Tibial artery (tissue), 4 donors: ENCODE measurements around the gene PICK1.
A peak's percentile ranks its signal among the peaks of the same experiment; 100 is the strongest.

Source experiments
- DNase-seq, 2 donors: peaks; one replicate each; pipeline ENCODE4 v3.0.0-alpha.2; 2019
- H3K27ac ChIP-seq, 2 donors: fragments of 200-600 bp; sonication (generic) in 1 of 2; 1 replicate in 1 of 2; 2 replicates in 1 of 2; pipeline ENCODE4 v1.5.1; 2018 to 2019; ENCODE audit warnings: mild to moderate bottlenecking in 1 of 2
- H3K27me3 ChIP-seq, 2 donors: fragments of 200-600 bp; sonication (generic) in 1 of 2; one replicate each; pipeline versions ENCODE4 v1.5.1 to v1.6.0; 2016 to 2019
- H3K36me3 ChIP-seq, 3 donors: fragments of 200-600 bp; sonication (generic) in 2 of 3; one replicate each; pipeline ENCODE4 v1.5.1; 2016 to 2019; ENCODE audit warnings: mild to moderate bottlenecking in 2 of 3
- H3K4me1 ChIP-seq, 4 donors: fragments of 200-600 bp; sonication (generic) in 2 of 4; 1 replicate in 3 of 4; 2 replicates in 1 of 4; pipeline ENCODE4 v1.5.1; 2016 to 2019
- H3K4me3 ChIP-seq, 2 donors: fragments of 200-600 bp; sonication (generic) in 1 of 2; 1 replicate in 1 of 2; 2 replicates in 1 of 2; pipeline ENCODE4 v1.5.1; 2018 to 2019; ENCODE audit warnings: mild to moderate bottlenecking in 2 of 2
- H3K9me3 ChIP-seq, 3 donors: fragments of 200-600 bp; sonication (generic) in 1 of 3; one replicate each; pipeline ENCODE4 v1.5.1; 2016 to 2019
- intact Hi-C: fragments of 100-400 bp; cut with DNase I; formaldehyde crosslinking; loops from one replicate; pipeline ENCODE4 v1.15.0; 2023; ENCODE audit warnings: low total_unique reads
- TF ChIP-seq, protein P1 (sequence below), 2 experiments: fragments of 200-600 bp in 1 of 2; fragments of 450-650 bp in 1 of 2; IDR thresholded peaks; one replicate each; pipeline ENCODE4 v1.5.1; 2017 to 2019; ENCODE audit warnings: antibody characterized with exemption in 2 of 2, mild to moderate bottlenecking in 1 of 2, moderate library complexity in 1 of 2

Gene PICK1

DNA sequence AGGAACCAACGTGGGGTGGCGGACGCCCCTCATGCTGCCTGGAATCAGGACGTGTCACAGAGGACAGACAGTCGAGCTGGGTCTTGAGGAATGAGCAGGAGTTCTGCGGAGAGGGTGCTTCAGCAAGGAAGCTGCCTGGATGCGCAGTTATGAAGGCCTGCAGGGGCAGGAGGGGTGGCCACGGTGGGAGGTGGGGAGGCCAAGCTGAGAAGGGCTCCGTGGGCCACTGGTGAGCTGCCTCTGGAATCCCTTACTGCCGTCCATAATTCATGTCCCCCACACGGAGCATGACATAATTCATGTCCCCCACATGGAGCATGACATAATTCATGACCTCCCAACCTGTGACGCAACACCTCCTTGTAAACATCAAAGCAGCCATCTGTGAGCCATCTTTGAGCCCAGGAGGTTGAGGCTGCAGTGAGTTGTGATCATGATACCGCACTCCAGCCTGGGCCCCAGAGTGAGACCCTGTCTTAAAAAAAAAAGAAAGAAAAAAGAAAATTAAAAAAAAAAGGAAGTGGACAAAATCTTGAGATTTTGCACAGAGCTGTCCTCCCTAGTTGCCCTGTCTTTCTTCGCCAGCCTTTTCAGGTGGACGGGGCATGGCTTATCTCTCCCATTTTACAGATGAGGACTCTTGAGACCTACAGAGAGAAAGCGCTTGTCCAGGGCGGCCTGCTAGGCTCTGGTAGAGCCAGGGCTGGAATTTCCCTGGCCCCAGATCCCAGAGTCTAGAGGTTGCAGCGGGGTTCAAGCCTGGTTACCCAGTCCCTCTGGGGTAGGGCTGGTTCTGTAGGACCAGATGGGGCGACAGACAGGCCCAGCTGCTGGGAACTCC is 24.3 kb upstream of the PICK1 start:
- TF ChIP-seq, protein P1, sequence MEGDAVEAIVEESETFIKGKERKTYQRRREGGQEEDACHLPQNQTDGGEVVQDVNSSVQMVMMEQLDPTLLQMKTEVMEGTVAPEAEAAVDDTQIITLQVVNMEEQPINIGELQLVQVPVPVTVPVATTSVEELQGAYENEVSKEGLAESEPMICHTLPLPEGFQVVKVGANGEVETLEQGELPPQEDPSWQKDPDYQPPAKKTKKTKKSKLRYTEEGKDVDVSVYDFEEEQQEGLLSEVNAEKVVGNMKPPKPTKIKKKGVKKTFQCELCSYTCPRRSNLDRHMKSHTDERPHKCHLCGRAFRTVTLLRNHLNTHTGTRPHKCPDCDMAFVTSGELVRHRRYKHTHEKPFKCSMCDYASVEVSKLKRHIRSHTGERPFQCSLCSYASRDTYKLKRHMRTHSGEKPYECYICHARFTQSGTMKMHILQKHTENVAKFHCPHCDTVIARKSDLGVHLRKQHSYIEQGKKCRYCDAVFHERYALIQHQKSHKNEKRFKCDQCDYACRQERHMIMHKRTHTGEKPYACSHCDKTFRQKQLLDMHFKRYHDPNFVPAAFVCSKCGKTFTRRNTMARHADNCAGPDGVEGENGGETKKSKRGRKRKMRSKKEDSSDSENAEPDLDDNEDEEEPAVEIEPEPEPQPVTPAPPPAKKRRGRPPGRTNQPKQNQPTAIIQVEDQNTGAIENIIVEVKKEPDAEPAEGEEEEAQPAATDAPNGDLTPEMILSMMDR (IDR thresholded peaks at IDR 0.05): no peak
- no peak overlapping the region for H3K27ac ChIP-seq
- no peak for DNase-seq
- H3K27me3 ChIP-seq: no peaks in the 10 kb centered on the region
- no peak overlapping the region for H3K4me3 ChIP-seq
- intact Hi-C loops: no loop called here
- H3K9me3 ChIP-seq: no peaks in the 10 kb centered on the region
- peaks cover 0 to 22% (median 14%) of the 10 kb centered on the region in 4 donors for H3K4me1 ChIP-seq
- no peaks in the 10 kb centered on the region for H3K36me3 ChIP-seq

DNA sequence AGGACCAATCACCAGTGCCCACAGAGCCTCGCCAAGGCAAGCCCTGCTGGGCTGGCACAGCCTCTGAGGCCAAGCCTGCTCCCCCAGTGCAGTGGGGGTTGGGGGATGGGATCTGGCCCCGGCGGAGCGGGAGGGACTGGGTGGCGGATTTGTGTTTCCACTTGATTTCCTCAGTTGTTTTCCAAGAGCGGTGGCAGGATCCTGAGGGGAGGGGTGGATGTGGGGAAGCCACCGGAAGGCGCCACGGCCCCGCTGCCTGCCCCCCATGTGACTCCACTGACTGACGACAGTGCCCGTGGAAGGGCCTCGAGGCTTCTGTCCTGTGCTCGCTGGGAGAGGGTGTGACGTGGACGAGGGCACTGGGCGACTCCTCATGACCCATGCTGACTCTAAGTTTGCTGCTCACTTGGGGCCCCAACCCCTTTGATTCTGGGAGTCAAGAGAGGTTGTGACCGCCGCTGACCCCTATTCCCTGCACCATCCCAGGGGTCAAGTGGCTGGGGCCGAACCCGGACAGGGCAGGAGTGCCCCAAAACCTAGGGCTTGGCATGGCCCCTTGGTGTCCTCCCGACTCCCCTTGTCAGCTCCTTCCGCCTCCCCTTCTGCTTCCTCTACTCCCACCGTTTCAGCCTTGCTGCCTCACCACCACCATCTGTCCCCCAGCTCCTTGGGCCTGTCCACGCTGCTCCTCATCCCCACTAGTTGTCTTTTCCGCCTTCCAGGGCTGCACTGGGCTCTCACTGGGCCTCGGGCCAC is 23.5 kb upstream of the PICK1 start:
- Histone ChIP-seq H3K36me3 (no peaks in the 10 kb centered on the region), H3K9me3 (no peaks in the 10 kb centered on the region), H3K4me3 (no peak overlapping the region), H3K27me3 (no peaks in the 10 kb centered on the region), H3K27ac (peak overlapping the region; percentile 43 to 47), H3K4me1 (peaks cover 0 to 23% (median 15%) of the 10 kb centered on the region in 4 donors)
- intact Hi-C loops: no loop called here
- TF ChIP-seq, protein P1 (IDR thresholded peaks at IDR 0.05): no peak
- no peak for DNase-seq

DNA sequence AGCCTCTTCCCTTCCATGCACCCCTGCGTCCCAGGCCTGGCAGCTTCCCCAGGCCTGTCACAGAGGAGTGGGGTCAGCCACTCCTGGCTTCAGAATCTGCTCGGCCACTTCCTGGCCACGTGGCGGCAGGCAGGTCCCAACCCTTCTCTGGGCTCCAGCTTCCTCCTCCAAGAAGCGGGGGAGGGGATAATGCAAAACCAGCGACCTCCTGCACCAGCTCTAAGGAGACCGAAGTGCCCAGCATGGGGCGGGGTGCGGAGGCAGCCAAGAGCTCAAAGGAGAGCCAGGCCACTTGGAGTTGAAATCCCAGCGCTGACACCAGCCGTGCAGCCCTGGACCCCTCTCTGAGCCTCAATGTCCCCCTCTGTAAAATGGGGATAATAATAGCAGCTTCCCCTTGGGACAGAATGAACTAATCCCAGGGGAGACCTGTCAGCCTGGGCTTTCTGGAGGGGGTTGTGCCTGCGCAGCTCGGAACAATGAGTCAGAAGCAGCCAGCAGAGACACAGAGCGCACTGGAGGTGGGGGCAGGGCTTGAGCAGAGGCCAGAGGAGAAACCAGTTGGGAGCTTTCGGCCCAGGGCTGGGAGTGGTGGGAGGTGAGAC is 22.8 kb upstream of the PICK1 start:
- TF ChIP-seq, protein P1 (IDR thresholded peaks at IDR 0.05): no peak
- Histone ChIP-seq H3K9me3 (no peaks in the 10 kb centered on the region), H3K36me3 (no peaks in the 10 kb centered on the region), H3K27ac (peak overlapping the region; percentile 43 to 47), H3K4me1 (peaks cover 0 to 30% (median 22%) of the 10 kb centered on the region in 4 donors), H3K4me3 (no peak overlapping the region), H3K27me3 (no peaks in the 10 kb centered on the region)
- intact Hi-C loops: no loop called here
- DNase-seq: peak; percentile 56 to 82

DNA sequence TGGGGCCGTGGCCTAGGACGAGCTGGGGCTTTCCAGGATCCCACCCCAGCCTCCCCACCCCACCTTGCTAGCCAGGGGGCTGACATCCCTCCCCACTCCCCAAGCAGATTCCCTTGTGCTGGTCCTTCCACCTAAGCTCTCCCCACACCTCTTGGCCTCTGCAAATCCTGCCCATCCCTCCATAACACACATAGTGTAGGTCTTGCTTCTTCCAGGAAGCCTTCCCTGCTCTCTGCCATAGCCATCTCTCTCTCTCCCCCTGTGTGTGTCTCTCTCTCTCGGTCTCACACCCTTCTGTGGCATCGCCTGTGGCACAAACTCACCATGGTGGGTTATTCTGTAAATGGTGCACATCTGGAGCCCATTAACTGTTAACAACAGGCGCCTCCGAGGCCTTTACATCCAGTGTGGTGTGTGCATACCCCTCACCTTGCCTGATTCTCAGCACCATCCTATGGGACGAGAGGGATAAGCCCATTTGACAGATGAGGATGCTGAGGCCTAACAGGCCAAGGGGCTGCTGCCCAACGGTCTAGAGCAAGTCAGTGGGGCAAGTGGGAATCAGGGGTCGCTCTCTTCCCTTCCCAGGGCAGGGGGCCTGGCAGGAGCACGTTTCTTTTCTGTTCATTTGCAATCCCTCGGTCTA is 22.2 kb upstream of the PICK1 start:
- TF ChIP-seq, protein P1 (IDR thresholded peaks at IDR 0.05): no peak
- H3K27ac ChIP-seq: peak overlapping the region; percentile 43 to 47

GRCh38 chr22:38035530-38035885 is 21.7 kb upstream of the PICK1 start:
- H3K9me3 ChIP-seq: no peaks in the 10 kb centered on the region
- no peaks in the 10 kb centered on the region for H3K27me3 ChIP-seq
- H3K36me3 ChIP-seq: no peaks in the 10 kb centered on the region
- no peak overlapping the region for H3K4me3 ChIP-seq
- no peak for DNase-seq
- peaks cover 0 to 36% (median 28%) of the 10 kb centered on the region in 4 donors for H3K4me1 ChIP-seq
- intact Hi-C loops: no loop called here
- TF ChIP-seq, protein P1 (IDR thresholded peaks at IDR 0.05): no peak
- H3K27ac ChIP-seq: no peak overlapping the region

More for the DNA sequence above, 22.2 kb upstream of the PICK1 start:
- peaks cover 0 to 36% (median 28%) of the 10 kb centered on the region in 4 donors for H3K4me1 ChIP-seq
- no peaks in the 10 kb centered on the region for H3K9me3 ChIP-seq
- no peaks in the 10 kb centered on the region for H3K36me3 ChIP-seq
- intact Hi-C loops: no loop called here
- H3K4me3 ChIP-seq: no peak overlapping the region
- no peaks in the 10 kb centered on the region for H3K27me3 ChIP-seq
- DNase-seq: no peak
